C4-2B (cell line): Measurements from ENCODE around the gene ZNF536.
A peak's percentile ranks its signal among the peaks of the same experiment; 100 is the strongest.

Experiments used
- H3K27ac ChIP-seq: fragments of 450-650 bp; 2 replicates; pipeline ENCODE4 v1.5.1; 2017
- ZFX ChIP-seq: fragments of 450-650 bp; IDR thresholded peaks from 2 replicates; pipeline ENCODE4 v1.6.1; 2017
- TF ChIP-seq, protein P1 (sequence below): fragments of 450-650 bp; conservative IDR thresholded peaks from 2 replicates; pipeline ENCODE4 v1.5.1; 2017; ENCODE audit warnings: mild to moderate bottlenecking

ZNF536 gene

DNA sequence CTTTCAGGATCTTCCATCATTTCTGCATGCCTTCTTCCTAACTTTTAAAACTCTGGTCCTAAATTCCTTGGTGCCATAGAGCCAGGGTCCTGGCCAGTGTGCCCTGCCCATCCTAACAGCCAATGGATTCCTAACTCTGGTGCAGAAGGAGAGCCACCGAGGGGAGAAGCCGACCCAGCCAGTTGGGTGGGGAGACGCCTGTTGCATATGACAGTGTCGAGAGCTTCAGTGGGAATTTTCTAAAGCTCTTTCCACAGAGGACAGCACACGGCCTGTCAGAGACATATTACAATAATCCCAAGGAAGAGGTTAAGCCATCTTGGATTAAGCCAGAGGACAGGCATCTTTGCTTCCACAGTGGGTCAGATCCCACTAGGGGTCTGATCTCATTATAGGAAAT lies 180.4 kb downstream of the ZNF536 start:
- H3K27ac ChIP-seq = no peak overlapping the region
- TF ChIP-seq ZFX = no peak
- TF ChIP-seq, protein P1, sequence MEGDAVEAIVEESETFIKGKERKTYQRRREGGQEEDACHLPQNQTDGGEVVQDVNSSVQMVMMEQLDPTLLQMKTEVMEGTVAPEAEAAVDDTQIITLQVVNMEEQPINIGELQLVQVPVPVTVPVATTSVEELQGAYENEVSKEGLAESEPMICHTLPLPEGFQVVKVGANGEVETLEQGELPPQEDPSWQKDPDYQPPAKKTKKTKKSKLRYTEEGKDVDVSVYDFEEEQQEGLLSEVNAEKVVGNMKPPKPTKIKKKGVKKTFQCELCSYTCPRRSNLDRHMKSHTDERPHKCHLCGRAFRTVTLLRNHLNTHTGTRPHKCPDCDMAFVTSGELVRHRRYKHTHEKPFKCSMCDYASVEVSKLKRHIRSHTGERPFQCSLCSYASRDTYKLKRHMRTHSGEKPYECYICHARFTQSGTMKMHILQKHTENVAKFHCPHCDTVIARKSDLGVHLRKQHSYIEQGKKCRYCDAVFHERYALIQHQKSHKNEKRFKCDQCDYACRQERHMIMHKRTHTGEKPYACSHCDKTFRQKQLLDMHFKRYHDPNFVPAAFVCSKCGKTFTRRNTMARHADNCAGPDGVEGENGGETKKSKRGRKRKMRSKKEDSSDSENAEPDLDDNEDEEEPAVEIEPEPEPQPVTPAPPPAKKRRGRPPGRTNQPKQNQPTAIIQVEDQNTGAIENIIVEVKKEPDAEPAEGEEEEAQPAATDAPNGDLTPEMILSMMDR = no peak

DNA sequence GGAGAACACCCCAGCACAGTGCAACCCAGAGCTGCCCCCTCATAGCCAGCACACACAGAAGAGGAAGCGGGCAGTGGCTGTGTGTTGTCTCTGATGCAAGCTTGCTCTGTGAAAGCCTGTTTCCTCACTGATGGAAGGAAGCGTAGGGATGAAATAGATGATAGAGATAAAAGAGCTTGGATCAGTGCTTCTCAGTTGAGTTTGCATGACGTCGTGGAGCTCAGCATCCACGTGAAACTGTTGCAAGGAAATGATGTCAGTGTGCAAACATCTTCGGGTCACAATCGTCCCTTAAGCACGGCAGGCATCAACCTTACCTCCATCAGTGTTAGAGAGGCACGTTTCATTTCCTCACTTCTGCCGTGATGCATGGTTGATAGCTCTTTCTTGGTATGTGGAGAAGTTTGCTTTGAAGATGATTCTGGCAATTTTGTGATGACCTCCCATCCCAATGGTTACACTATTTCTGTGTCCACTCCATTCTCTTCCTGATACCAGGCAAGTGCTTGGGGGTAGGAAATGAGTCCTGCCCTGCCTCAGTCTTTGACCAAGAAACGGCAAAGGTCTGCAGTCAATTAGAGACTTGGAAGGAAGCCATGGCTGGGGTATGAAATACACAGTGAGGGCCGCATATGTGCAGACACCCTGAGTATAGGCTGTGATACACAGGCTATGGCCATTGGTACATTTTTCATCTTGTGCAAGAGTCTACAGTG lies 183.0 kb downstream of the ZNF536 start:
- H3K27ac ChIP-seq = peak overlapping the region; percentile 7; the same call in 1 of the 2 replicates
- no peak for TF ChIP-seq ZFX
- TF ChIP-seq, protein P1 = no peak

DNA sequence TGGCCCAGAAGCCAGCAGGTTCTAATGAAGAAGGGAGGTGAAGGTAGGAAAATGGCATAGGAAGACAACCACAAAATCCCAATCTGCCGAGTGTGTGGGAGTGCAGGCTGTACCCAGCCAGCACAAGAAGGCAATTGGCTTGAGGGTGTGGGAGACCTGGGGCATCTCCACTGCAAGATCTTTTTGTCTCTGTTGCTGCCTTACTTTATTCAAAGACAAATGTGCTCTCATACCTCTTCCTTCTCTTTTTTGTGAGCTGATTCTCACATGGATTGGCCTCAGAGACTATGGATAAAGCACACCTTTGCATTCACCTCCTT lies 183.6 kb downstream of the ZNF536 start:
- TF ChIP-seq ZFX = no peak
- TF ChIP-seq, protein P1 = no peak
- H3K27ac ChIP-seq = peak overlapping the region; percentile 7; the same call in 1 of the 2 replicates

DNA sequence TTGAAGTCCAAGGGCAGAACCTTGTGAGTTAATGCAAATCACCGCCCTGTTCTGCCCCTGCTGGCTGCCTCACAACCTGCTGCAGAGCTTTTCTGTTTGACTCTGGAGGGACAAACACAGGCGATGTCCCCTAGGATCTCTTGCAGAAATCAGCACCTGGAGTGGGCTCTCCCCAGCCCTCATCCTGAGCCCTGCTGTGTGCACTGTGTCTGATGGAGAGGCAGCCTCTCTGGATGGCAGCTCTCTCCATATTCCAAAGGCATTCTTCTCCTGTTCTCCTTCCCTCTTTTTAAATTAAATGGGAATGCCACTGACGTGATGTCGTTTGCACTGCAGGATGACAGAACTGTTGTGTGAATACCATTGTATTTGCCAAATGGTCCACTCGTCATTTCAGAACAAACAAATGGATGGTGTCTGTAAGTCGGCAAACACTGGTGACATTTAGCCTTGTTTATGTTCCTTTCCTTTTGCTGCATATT lies 184.1 kb downstream of the ZNF536 start:
- TF ChIP-seq, protein P1 = no peak; the same call in 1 of the 2 replicates
- TF ChIP-seq ZFX = no peak
- H3K27ac ChIP-seq = peak overlapping the region; percentile 7; the same call in 1 of the 2 replicates

DNA sequence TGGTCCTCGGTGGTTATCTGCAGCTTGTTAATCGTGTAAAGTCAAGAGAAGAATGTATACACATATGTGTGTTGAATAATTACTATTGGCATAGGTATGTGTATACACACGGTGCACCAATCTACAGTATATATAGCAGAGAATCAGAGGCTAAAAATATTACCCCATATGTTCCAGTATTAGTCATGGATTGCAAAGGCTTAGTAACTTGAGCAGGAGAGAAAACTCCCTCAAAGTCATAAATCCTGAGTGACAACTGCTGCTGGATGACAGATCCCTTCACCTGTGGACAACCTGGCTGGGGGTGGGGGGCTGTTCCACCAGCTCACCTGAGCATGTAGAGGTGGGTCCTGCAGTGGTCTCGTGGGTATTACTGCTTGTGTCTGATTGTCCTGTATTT lies 185.0 kb downstream of the ZNF536 start:
- no peak overlapping the region; the same call in 1 of the 2 replicates for H3K27ac ChIP-seq
- no peak for TF ChIP-seq ZFX
- TF ChIP-seq, protein P1 = no peak

DNA sequence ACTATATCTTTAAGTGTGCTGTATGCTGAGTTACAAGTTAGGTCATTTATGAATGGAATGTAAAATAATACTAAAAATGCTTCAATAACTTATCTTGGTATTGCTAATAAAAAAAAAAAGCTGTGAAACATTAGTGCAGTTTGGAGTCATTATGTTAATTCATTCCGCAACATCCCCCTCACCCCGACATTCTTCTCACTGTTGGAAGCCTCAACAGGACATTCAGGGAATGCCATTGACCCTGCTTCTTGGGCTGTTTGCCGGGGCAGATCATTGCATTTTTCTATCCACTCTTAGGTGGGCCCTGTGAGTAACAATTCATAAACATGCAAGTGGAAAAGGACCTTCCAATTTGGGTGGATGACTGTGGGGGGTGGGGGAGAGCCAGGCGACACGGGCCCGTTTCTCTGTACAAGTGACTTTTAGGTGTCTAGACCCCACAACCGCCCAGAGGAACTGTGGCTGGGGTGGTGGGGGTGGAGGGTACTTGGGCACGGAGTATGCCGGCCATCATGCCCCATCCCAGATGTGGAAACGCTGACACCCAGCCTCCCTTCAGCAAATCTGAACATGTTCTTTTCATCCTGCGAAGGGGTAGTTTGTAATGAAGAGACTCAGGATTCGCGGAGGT lies 185.9 kb downstream of the ZNF536 start:
- H3K27ac ChIP-seq = no peak overlapping the region
- no peak for TF ChIP-seq ZFX
- TF ChIP-seq, protein P1 = no peak

DNA sequence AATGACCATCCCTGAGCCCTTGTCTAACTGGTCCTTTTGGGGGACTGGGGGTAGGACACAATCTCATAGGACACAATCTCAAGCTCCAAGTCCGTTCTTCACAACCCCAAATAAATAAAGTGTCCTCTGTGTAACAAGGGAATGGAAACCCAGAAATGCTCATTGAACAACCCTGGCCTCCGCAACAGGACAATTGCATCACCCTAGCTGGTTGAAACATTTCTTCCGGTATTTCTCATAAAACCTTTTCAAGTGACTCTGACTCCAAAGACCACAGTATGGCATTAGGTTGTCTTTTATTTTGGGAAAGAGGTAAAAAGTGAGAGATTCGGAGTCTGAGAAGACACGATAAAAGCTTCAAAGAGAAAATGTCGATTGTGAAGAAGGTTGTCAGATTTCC lies 186.6 kb downstream of the ZNF536 start:
- H3K27ac ChIP-seq = no peak overlapping the region
- TF ChIP-seq, protein P1 = no peak
- no peak for TF ChIP-seq ZFX
